Measurements from ENCODE around the gene DOCK1.

DNA sequence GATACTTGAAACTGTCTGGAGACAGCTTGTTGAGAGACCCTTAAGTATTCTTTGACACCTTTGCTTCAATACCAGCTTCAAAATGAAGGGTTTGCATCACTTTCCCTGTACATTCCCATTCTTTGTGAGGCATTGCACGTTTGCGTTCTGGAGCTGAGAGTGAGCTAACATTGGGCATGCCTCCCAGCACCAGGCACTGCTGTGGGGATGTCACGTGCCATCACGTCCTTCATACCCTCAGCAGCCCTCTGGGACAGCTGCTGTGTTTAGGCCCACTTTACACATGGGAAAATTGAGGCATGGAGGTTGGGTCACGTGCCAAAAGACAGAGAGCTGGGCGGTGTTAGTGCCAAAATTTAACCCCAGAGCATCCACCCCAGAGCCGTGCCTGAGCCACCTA, 357.4 kb downstream of the DOCK1 start:
- TF ChIP-seq, protein P1, sequence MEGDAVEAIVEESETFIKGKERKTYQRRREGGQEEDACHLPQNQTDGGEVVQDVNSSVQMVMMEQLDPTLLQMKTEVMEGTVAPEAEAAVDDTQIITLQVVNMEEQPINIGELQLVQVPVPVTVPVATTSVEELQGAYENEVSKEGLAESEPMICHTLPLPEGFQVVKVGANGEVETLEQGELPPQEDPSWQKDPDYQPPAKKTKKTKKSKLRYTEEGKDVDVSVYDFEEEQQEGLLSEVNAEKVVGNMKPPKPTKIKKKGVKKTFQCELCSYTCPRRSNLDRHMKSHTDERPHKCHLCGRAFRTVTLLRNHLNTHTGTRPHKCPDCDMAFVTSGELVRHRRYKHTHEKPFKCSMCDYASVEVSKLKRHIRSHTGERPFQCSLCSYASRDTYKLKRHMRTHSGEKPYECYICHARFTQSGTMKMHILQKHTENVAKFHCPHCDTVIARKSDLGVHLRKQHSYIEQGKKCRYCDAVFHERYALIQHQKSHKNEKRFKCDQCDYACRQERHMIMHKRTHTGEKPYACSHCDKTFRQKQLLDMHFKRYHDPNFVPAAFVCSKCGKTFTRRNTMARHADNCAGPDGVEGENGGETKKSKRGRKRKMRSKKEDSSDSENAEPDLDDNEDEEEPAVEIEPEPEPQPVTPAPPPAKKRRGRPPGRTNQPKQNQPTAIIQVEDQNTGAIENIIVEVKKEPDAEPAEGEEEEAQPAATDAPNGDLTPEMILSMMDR (IDR thresholded peaks at IDR 0.05): no peak
- no peak for TF ChIP-seq EZH2 (IDR thresholded peaks at IDR 0.05)
- TF ChIP-seq EZH2phosphoT487 (IDR thresholded peaks at IDR 0.05): no peak
